GM23338 (cell line): Measurements from ENCODE around the gene GTF3C1. TPM values are rescaled to one million over a fixed set of nuclear protein-coding genes. Genes with fewer than 3 reads are reported as not detected.

Experiments used
- ATAC-seq: fragments of 200-7000 bp; cut with Tn5 transposase; 3 replicates; pipeline ENCODE4 v1.9.1; 2020
- DNase-seq: peaks from one replicate; pipeline ENCODE4 v3.0.0-alpha.2; 2015; ENCODE audit warnings: low spot score
- H2AFZ ChIP-seq: fragments of 200-600 bp; sonication (generic); 2 replicates; pipeline ENCODE4 v1.8.0; 2016; ENCODE audit warnings: antibody characterized with exemption, mild to moderate bottlenecking, moderate library complexity
- H3F3A ChIP-seq: fragments of 200-600 bp; sonication (generic); replicated peaks from 2 replicates; pipeline ENCODE4 v1.8.0; 2017; ENCODE audit warnings: antibody characterized with exemption, mixed run types, low read depth
- H3K27ac ChIP-seq: fragments of 200-600 bp; sonication (generic); 2 replicates; pipeline ENCODE4 v1.6.1; 2016; ENCODE audit warnings: low read depth
- H3K27me3 ChIP-seq: fragments of 200-600 bp; sonication (generic); 2 replicates; pipeline ENCODE4 v1.8.0; 2016; ENCODE audit warnings: mild to moderate bottlenecking, mixed run types, moderate library complexity; ENCODE audit not compliant: insufficient read depth
- H3K36me3 ChIP-seq: fragments of 200-600 bp; sonication (generic); 2 replicates; pipeline ENCODE4 v1.8.0; 2016; ENCODE audit warnings: mild to moderate bottlenecking; ENCODE audit not compliant: insufficient read depth
- H3K4me1 ChIP-seq: fragments of 200-600 bp; sonication (generic); 2 replicates; pipeline ENCODE4 v1.8.0; 2016; ENCODE audit warnings: mild to moderate bottlenecking, moderate library complexity; ENCODE audit not compliant: insufficient read depth
- H3K4me2 ChIP-seq: fragments of 200-600 bp; sonication (generic); 2 replicates; pipeline ENCODE4 v1.7.1; 2017; ENCODE audit warnings: mixed run types
- H3K4me3 ChIP-seq: fragments of 200-600 bp; sonication (generic); 2 replicates; pipeline ENCODE4 v1.6.1; 2016; ENCODE audit warnings: mixed run types
- H3K79me2 ChIP-seq: fragments of 200-600 bp; sonication (generic); replicated peaks from 2 replicates; pipeline ENCODE4 v1.8.0; 2017; ENCODE audit warnings: mild to moderate bottlenecking; ENCODE audit not compliant: insufficient read depth
- H3K9me2 ChIP-seq: fragments of 200-600 bp; sonication (generic); 2 replicates; pipeline ENCODE4 v1.8.0; 2017; ENCODE audit not compliant: insufficient read depth
- H4K20me1 ChIP-seq: fragments of 200-600 bp; sonication (generic); replicated peaks from 2 replicates; pipeline ENCODE4 v1.8.0; 2017; ENCODE audit warnings: mild to moderate bottlenecking; ENCODE audit not compliant: insufficient read depth
- H3K27ac Mint-ChIP-seq: 2 replicates; pipeline ENCODE4 v1.8.0; 2020; ENCODE audit warnings: inconsistent platforms, mild to moderate bottlenecking, moderate library complexity, mixed read lengths
- H3K27me3 Mint-ChIP-seq: 3 replicates; pipeline ENCODE4 v1.8.0; 2022; ENCODE audit warnings: low read depth, mild to moderate bottlenecking, moderate library complexity, mixed read lengths, inconsistent platforms; ENCODE audit not compliant: insufficient read depth, poor library complexity
- H3K36me3 Mint-ChIP-seq: 3 replicates; pipeline ENCODE4 v1.8.0; 2021; ENCODE audit warnings: low read depth, mild to moderate bottlenecking, inconsistent platforms, moderate library complexity, mixed read lengths
- H3K4me1 Mint-ChIP-seq: 3 replicates; pipeline ENCODE4 v1.8.0; 2020; ENCODE audit warnings: mild to moderate bottlenecking, inconsistent platforms, mixed read lengths
- H3K4me3 Mint-ChIP-seq: 3 replicates; pipeline ENCODE4 v1.8.0; 2021; ENCODE audit warnings: moderate library complexity, mild to moderate bottlenecking, inconsistent platforms, mixed read lengths
- H3K9me3 Mint-ChIP-seq: 3 replicates; pipeline ENCODE4 v1.8.0; 2020; ENCODE audit warnings: moderate library complexity, mild to moderate bottlenecking, inconsistent platforms, mixed read lengths
- CTCF ChIP-seq, 2 experiments: fragments of 200-600 bp in 1 of 2; sonication (generic) in 1 of 2; conservative IDR thresholded peaks; 2 replicates each; pipeline versions ENCODE4 v1.5.1 to v1.6.1; 2016 to 2017; ENCODE audit warnings: antibody characterized with exemption in 2 of 2, low read depth in 2 of 2, mild to moderate bottlenecking in 2 of 2, moderate library complexity in 1 of 2
- ETS1 ChIP-seq: IDR thresholded peaks from 2 replicates; pipeline ENCODE4 v1.6.1; 2016; ENCODE audit warnings: antibody characterized with exemption
- EZH2phosphoT487 ChIP-seq: fragments of 200-600 bp; sonication (generic); IDR thresholded peaks from one replicate; pipeline ENCODE4 v1.8.1; 2018; ENCODE audit warnings: antibody characterized with exemption; ENCODE audit not compliant: unreplicated experiment
- POLR2AphosphoS5 ChIP-seq: IDR thresholded peaks from 2 replicates; pipeline ENCODE4 v1.6.1; 2016; ENCODE audit warnings: antibody characterized with exemption, low read depth
- REST ChIP-seq: IDR thresholded peaks from one replicate; pipeline ENCODE4 v1.6.1; 2018; ENCODE audit warnings: antibody characterized with exemption; ENCODE audit not compliant: unreplicated experiment
- STAT1 ChIP-seq: IDR thresholded peaks from one replicate; pipeline ENCODE4 v1.6.1; 2016; ENCODE audit warnings: antibody characterized with exemption; ENCODE audit not compliant: unreplicated experiment
- ZNF331 ChIP-seq: fragments of 250-450 bp; sonication (Bioruptor Pico); IDR thresholded peaks from 2 replicates; pipeline ENCODE4 v1.5.0; 2020; ENCODE audit warnings: low read depth, mild to moderate bottlenecking, moderate library complexity
- ZNF462 ChIP-seq: fragments of 250-450 bp; sonication (Bioruptor Pico); IDR thresholded peaks from 2 replicates; pipeline ENCODE4 v1.5.0; 2020; ENCODE audit warnings: mild to moderate bottlenecking, moderate library complexity
- polyA plus RNA-seq: library from polyadenylated mRNA; unstranded; fragments of >200 nt; fragmentation: Nextera tagmentation; extraction: Ambion mirVana; gene quantifications from 2 replicates; pipeline ENCODE4 v1.2.1, GENCODE V29; 2016
- total RNA-seq: library from RNA; depleted of rRNA; stranded (reverse); fragments of >200 nt; shearing (Covaris generic); gene quantifications from 2 replicates; pipeline ENCODE4 v1.2.3, GENCODE V29; 2014

GTF3C1 gene
- total and polyA plus RNA-seq, 2 experiments from 2014 or later, result 78.5 to 138 TPM

- Histone ChIP-seq H3K4me2 (no peak overlapping the region), H3F3A (no peaks in the 10 kb centered on the region), H3K27ac (no peak overlapping the region), H3K79me2 (no peaks in the 10 kb centered on the region), H3K9me2 (no peaks in the 10 kb centered on the region), H2AFZ (no peak overlapping the region), H3K4me1 (no peaks in the 10 kb centered on the region), H3K4me3 (no peak overlapping the region), H4K20me1 (no peaks in the 10 kb centered on the region), H3K27me3 (no peaks in the 10 kb centered on the region), H3K36me3 (no peaks in the 10 kb centered on the region)
- ATAC-seq, result no peak
- Mint-ChIP-seq H3K4me1 (no peaks in the 10 kb centered on the region), H3K9me3 (no peaks in the 10 kb centered on the region), H3K4me3 (no peak overlapping the region), H3K27me3 (peaks cover 2% of the 10 kb centered on the region), H3K36me3 (peaks cover under 1% of the 10 kb centered on the region; the same call in 2 of the 3 replicates), H3K27ac (no peak overlapping the region)
- no peak for DNase-seq
- TF ChIP-seq REST (no peak), ETS1 (no peak), POLR2AphosphoS5 (no peak), ZNF331 (no peak), EZH2phosphoT487 (no peak), STAT1 (no peak), CTCF (conservative IDR thresholded peaks at IDR 0.05; ENCODE audit: low read depth in 2 of 2) (no peak), ZNF462 (CRISPR knock-in tag) (no peak)
These were observed 27.0 kb upstream of the GTF3C1 start for GRCh38 chr16:27576729-27577128.
